NCI-H1105 treated with DMSO at 0.1 percent for 48 hours (cell line): Measurements from ENCODE around the gene CTNNBIP1.

Experiments used
- DNase-seq: peaks from one replicate; lab custom pipeline; 2025; lab: John Stamatoyannopoulos, UW

CTNNBIP1 gene

GRCh38 chr1:9853249-9853595 is 56.8 kb downstream of the CTNNBIP1 start:
- DNase-seq, result no peak

- DNase-seq, result no peak
Measured at GRCh38 chr1:9852410-9853248, 57.4 kb downstream of the CTNNBIP1 start.

GRCh38 chr1:9852004-9852403 is 58.1 kb downstream of the CTNNBIP1 start:
- DNase-seq, result no peak

DNA sequence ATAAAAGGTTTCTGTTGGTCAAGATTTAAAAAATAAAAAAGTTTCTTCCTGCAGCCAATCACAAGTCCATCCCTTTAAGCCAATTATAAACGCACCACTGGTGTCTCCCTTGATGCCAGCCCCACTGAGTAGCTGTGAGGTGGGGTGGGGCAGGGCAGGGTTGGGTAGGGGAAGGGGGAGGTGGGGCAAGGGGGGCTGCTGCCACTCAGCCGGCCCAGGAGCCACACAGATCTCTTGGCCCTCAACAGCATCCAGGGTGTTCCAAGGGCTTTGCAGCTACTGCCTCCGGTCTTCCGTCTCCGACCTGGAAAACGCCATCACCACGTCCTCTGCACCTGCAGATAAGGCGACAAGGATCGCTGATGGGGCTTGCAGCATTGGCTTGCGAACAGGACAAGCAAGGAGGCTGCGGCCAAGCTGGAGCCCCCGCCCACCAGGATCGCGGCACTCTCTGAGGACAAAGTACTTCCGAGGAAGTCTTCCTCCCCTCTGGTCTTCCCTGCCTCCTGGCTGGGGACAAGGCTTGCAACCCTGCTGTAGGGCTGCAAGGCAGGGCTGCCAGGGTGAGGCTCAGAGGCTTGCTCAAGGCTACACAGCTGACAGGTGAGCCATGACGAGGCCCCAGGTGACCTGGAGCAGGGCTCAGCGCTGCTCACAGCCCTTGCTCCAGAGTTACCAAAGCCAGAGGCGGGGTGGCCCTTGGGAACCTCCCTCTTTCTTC is 59.5 kb downstream of the CTNNBIP1 start:
- DNase-seq, result no peak

- DNase-seq, result no peak
Measured at GRCh38 chr1:9849691-9850441, 60.2 kb downstream of the CTNNBIP1 start.

GRCh38 chr1:9848022-9848421 is 62.0 kb downstream of the CTNNBIP1 start:
- DNase-seq, result no peak

- DNase-seq, result no peak
Measured at GRCh38 chr1:9847269-9847668, 62.8 kb downstream of the CTNNBIP1 start.

- no peak for DNase-seq
Measured at GRCh38 chr1:9846611-9847171, 63.4 kb downstream of the CTNNBIP1 start.

- DNase-seq, result no peak
Measured at GRCh38 chr1:9845914-9846313, 64.2 kb downstream of the CTNNBIP1 start.

DNA sequence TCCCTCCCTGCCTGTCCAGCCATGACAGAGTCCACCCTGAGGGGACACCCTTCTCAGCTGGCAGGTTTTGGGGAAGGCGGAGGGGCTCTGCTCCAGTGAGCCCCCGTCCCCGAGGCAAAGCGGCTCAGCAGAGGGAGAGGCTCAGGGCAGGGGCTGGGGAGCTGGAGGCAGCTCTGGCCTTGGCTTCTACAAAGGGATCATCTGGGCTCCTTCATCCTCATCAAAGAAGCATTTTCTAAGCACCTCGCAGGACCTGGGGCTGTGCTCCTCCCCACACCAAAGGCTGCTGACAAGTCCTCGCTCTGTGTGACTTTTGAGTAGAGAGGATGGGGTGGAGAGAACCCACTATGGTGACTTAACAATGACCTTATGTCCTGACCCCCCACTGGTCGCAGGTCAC is 65.3 kb downstream of the CTNNBIP1 start:
- DNase-seq, result no peak

DNA sequence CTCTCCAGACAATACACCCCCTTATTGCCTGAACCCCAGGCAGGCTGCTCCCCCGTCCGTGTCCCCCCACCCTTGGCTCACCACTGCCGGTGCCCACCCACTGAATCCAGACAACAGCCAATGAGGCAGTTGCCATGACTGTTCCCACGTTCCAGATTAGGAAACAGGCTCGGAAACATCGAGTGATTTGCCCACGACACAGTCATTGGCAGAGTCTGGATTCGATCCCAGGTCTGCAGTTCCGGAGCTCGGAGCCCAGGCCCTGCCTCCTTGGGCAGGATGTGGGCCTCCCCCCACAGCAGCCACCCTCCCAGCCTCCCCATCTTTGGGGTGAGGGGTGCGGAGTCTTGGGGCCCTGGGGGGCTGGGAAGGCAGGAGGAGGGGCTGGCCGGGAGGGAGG is 66.0 kb downstream of the CTNNBIP1 start:
- no peak for DNase-seq

DNA sequence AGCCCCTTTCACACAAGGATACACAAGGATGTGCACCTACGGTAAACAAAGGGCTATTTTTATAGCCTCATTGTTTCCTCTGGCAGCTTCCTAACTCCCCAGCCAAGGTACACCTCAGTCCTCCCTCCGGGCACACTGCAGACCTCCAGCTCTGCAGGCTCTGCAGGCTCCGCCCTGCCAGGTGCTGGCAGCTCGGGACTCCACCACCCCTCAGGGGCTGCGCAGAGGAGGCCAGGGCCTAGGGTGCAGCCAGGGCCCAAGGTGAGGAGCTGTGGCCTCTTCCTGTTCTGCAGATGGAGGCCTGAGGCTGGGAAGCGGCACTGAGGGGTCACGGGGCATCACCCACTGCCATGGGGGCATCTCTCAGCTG is 66.5 kb downstream of the CTNNBIP1 start:
- DNase-seq, result peak; percentile 74

DNA sequence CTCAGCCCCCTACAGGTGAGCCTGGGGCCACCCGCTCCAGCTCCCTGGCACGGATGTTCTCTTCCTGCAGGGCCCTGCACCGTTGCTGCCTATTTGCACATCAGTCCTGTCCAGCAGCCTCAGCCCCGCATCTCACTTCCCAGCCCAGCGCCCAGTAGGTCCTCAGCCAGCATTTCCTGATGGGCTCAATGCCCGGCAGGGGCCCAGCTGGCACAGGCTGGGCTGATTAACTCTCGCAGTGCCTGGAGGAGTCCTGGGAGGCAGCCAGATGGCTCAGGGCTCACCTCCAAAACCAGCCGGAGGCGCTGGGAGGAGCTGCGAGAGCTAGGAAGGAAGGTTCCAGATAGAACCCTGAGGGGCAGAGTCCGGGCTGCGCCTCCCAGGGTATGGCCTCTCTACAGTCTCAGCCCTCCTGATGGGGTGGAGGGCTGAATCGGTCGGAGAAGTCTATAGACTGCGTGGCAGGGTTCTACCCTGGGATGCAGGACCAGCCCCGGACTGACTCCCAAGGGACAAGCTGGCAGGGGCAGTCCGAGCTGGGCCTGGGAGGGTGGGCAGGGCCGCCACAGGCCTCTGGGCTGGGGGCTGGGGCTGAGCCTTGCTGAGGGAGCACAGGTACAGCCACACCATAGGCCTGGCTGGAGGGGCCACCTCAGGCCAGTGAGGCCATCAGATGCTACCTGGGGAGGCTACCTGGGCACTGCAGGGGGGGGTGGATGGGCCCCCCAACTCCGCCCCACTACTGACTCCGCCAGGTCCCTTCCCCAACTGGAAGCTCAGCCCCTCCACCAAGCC is 67.1 kb downstream of the CTNNBIP1 start:
- no peak for DNase-seq

- DNase-seq, result peak; percentile 18
Measured at GRCh38 chr1:9842073-9842711, 67.9 kb downstream of the CTNNBIP1 start.

DNA sequence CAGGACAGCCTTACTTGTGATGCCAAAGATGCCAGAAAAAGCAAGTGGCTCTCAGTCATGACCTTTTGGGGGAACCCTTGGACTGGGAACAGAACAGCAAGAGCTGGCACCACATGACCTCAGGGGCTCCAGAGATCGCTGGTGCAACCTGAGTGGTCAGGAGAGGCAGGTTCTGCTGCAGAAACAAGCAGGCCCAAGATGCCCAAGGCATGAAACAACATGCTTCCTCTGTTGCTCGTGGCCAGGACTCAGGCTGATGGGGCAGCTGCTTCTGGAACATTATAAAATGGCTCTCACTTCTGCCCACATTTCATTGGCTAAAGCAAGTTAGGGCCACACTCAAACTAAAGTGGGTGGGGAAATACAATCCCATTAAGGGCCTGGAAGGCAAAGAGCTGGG is 68.6 kb downstream of the CTNNBIP1 start:
- no peak for DNase-seq

GRCh38 chr1:9840176-9840575 is 69.9 kb downstream of the CTNNBIP1 start:
- DNase-seq, result peak; percentile 85

- no peak for DNase-seq
Measured at GRCh38 chr1:9838946-9839345, 71.1 kb downstream of the CTNNBIP1 start.

DNA sequence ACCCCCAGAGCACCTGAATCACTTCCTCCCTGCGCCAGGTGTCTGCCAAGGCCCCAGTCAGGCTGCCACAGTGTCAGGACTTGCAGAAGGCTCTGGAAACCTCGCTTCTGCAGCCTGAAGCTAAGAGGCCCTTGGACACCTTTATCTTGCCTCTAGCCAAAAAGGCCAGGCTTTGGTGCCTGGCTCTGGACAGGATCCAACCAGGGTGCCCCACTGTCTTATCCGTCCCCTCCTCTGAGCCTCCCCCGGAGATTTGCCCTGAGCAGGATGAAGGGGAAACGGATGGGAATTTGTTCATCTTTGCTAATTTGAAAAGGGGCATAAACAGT is 73.5 kb downstream of the CTNNBIP1 start:
- peak; percentile 93 for DNase-seq

GRCh38 chr1:9835758-9836631 is 74.1 kb downstream of the CTNNBIP1 start:
- peak; percentile 88 for DNase-seq

DNA sequence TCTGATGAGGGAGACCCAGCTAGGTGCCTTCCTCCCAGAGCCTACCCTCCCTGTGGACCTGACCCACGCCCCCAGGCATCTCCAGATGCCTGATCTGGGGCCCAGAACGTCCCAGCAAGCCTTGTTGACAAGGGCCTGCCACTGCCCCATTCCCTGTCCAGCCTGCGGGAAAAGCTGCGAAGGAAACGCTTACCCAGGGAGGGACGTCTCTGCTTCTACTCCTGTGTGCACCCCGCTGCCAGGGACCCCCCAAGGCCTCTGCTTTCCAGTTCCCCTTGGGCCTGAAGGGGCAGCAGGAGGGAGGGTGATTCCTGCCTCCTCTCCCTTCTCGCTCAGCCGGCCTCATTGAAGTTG is 74.7 kb downstream of the CTNNBIP1 start:
- no peak for DNase-seq
